Erythroblast (primary cell): Measurements from ENCODE around the gene CDH22.

Source experiments
- GATA1 ChIP-seq: IDR thresholded peaks from 2 replicates; pipeline ENCODE4 v1.6.1; 2011; ENCODE audit warnings: low read depth, mild to moderate bottlenecking, control low read depth, low read length, moderate library complexity
- POLR2A ChIP-seq: IDR thresholded peaks from 2 replicates; pipeline ENCODE4 v1.6.1; 2011; ENCODE audit warnings: mild to moderate bottlenecking, low read length

- TF ChIP-seq POLR2A (no peak), GATA1 (no peak)
Observed at GRCh38 chr20:46344488-46345162, 36.3 kb upstream of the CDH22 start.
